SK-N-SH treated with all-trans-retinoic acid at 6 μM for 48 hours (cell line): ENCODE measurements around the gene MSLN.

Experiments
- ATAC-seq: fragments of 200-7000 bp; cut with Tn5 transposase; 3 replicates; pipeline ENCODE4 v1.9.1; 2020; ENCODE audit warnings: mild to moderate bottlenecking, moderate library complexity
- ARNTL ChIP-seq: fragments of 450-650 bp; formaldehyde crosslinking; IDR thresholded peaks from 2 replicates; pipeline ENCODE4 v1.5.0; 2020; ENCODE audit warnings: low read depth, mild to moderate bottlenecking, moderate library complexity, borderline replicate concordance
- BACH2 ChIP-seq: fragments of 250-450 bp; sonication (Bioruptor Pico); IDR thresholded peaks from 2 replicates; pipeline ENCODE4 v1.9.0; 2021; ENCODE audit warnings: mild to moderate bottlenecking, borderline replicate concordance
- CSDC2 ChIP-seq: fragments of 250-450 bp; sonication (Bioruptor Pico); IDR thresholded peaks from 2 replicates; pipeline ENCODE4 v1.5.0; 2020; ENCODE audit warnings: mild to moderate bottlenecking, moderate library complexity
- CSRNP3 ChIP-seq: fragments of 250-450 bp; sonication (Bioruptor Pico); IDR thresholded peaks from 2 replicates; pipeline ENCODE4 v1.5.1; 2021; ENCODE audit warnings: mild to moderate bottlenecking, moderate library complexity
- ESRRG ChIP-seq: fragments of 250-450 bp; sonication (Bioruptor Pico); IDR thresholded peaks from 2 replicates; pipeline ENCODE4 v1.6.1; 2021; ENCODE audit warnings: mild to moderate bottlenecking
- GLIS3 ChIP-seq: fragments of 250-450 bp; sonication (Bioruptor Pico); IDR thresholded peaks from 2 replicates; pipeline ENCODE4 v1.5.0; 2020; ENCODE audit warnings: mild to moderate bottlenecking, moderate library complexity
- ISL1 ChIP-seq: fragments of 250-450 bp; sonication (Bioruptor Pico); IDR thresholded peaks from 2 replicates; pipeline ENCODE4 v2.1.2; 2022; ENCODE audit warnings: mild to moderate bottlenecking, moderate library complexity
- OSR1 ChIP-seq: fragments of 250-450 bp; sonication (Bioruptor Pico); IDR thresholded peaks from 2 replicates; pipeline ENCODE4 v1.8.0; 2022; ENCODE audit warnings: moderate library complexity, mild to moderate bottlenecking, inconsistent platforms
- PATZ1 ChIP-seq: fragments of 250-450 bp; sonication (Bioruptor Pico); IDR thresholded peaks from 2 replicates; pipeline ENCODE4 v1.8.0; 2020; ENCODE audit warnings: mild to moderate bottlenecking, moderate library complexity, borderline replicate concordance
- PPARA ChIP-seq: fragments of 250-450 bp; sonication (Bioruptor Pico); IDR thresholded peaks from 2 replicates; pipeline ENCODE4 v1.5.0; 2020; ENCODE audit warnings: mild to moderate bottlenecking, borderline replicate concordance
- RARB ChIP-seq: fragments of 250-450 bp; sonication (Bioruptor Pico); IDR thresholded peaks from 2 replicates; pipeline ENCODE4 v1.8.0; 2021; ENCODE audit warnings: mild to moderate bottlenecking, moderate library complexity
- SNAI2 ChIP-seq: fragments of 250-450 bp; sonication (Bioruptor Pico); IDR thresholded peaks from 2 replicates; pipeline ENCODE4 v1.5.0; 2020; ENCODE audit warnings: mild to moderate bottlenecking, moderate library complexity
- TCF4 ChIP-seq: fragments of 250-450 bp; sonication (Bioruptor Pico); IDR thresholded peaks from 2 replicates; pipeline ENCODE4 v1.8.0; 2021; ENCODE audit warnings: mild to moderate bottlenecking, moderate library complexity, borderline replicate concordance
- TOX ChIP-seq: fragments of 250-450 bp; sonication (Bioruptor Pico); IDR thresholded peaks from 2 replicates; pipeline ENCODE4 v1.8.0; 2021; ENCODE audit warnings: mild to moderate bottlenecking, moderate library complexity, borderline replicate concordance
- TSHZ2 ChIP-seq: fragments of 250-450 bp; sonication (Bioruptor Pico); IDR thresholded peaks from 2 replicates; pipeline ENCODE4 v1.5.0; 2020; ENCODE audit warnings: mild to moderate bottlenecking, moderate library complexity
- ZC3H10 ChIP-seq: fragments of 250-450 bp; sonication (Bioruptor Pico); IDR thresholded peaks from 2 replicates; pipeline ENCODE4 v1.5.1; 2021; ENCODE audit warnings: mild to moderate bottlenecking, moderate library complexity
- ZFP3 ChIP-seq: fragments of 250-450 bp; sonication (Bioruptor Pico); IDR thresholded peaks from 2 replicates; pipeline ENCODE4 v1.5.0; 2020; ENCODE audit warnings: mild to moderate bottlenecking, moderate library complexity
- ZFP30 ChIP-seq: fragments of 450-650 bp; formaldehyde crosslinking; IDR thresholded peaks from 2 replicates; pipeline ENCODE4 v1.5.0; 2022; ENCODE audit warnings: mild to moderate bottlenecking, moderate library complexity
- ZNF565 ChIP-seq: fragments of 450-650 bp; formaldehyde crosslinking; conservative IDR thresholded peaks from 2 replicates; pipeline ENCODE4 v1.5.0; 2020; ENCODE audit warnings: low read depth, mild to moderate bottlenecking, moderate library complexity
- ZNF70 ChIP-seq: fragments of 450-650 bp; formaldehyde crosslinking; IDR thresholded peaks from 2 replicates; pipeline ENCODE4 v1.5.0; 2020; ENCODE audit warnings: mild to moderate bottlenecking, moderate library complexity
- ZNF8 ChIP-seq: fragments of 450-650 bp; formaldehyde crosslinking; IDR thresholded peaks from 2 replicates; pipeline ENCODE4 v1.5.0; 2020; ENCODE audit warnings: mild to moderate bottlenecking, moderate library complexity
- TF ChIP-seq, protein P1 (sequence below): fragments of 250-450 bp; sonication (Bioruptor Pico); IDR thresholded peaks from 2 replicates; pipeline ENCODE4 v1.8.0; 2021; ENCODE audit warnings: low read depth, mild to moderate bottlenecking, moderate library complexity, borderline replicate concordance

MSLN gene

GRCh38 chr16:814974-815373 is 54.4 kb downstream of the MSLN start:
- ATAC-seq, result no peak; the same call in 2 of the 3 replicates

DNA sequence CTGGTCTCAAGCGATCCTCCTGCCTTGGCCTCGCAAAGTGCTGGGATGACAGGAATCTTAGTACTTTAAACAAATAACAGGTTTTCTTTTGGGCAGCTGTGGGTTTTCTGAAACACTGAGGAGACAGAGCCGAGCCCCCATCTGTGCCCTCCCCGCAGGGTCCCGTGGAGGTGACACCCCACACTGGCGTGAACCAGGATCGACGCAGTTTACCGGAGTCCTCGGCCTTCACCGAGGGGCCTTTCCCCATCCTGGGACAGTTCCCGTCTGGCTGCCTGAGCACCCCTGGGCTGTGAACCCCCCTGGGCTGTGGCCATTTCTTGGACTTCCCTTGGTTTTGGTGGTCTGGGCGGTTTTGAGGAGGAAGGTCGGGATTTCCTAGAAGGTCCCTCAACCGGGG is 55.3 kb downstream of the MSLN start:
- no peak for ATAC-seq
- TF ChIP-seq TOX (CRISPR knock-in tag), result no peak
- no peak for TF ChIP-seq RARB (CRISPR knock-in tag)
- no peak for TF ChIP-seq PATZ1
- TF ChIP-seq ZC3H10 (CRISPR knock-in tag), result no peak
- TF ChIP-seq ZNF70, result no peak
- no peak for TF ChIP-seq CSDC2 (CRISPR knock-in tag)
- no peak for TF ChIP-seq ISL1 (CRISPR knock-in tag)
- no peak for TF ChIP-seq GLIS3 (CRISPR knock-in tag)
- TF ChIP-seq ARNTL (CRISPR knock-in tag), result no peak
- TF ChIP-seq TCF4 (CRISPR knock-in tag), result no peak
- TF ChIP-seq ZNF565, result no peak
- TF ChIP-seq ZNF8 (CRISPR knock-in tag), result no peak
- no peak for TF ChIP-seq SNAI2 (CRISPR knock-in tag)
- TF ChIP-seq ZFP3 (CRISPR knock-in tag), result no peak
- TF ChIP-seq TSHZ2 (CRISPR knock-in tag), result no peak
- TF ChIP-seq PPARA, result no peak

More at GRCh38 chr16:814974-815373, 54.4 kb downstream of the MSLN start:
- TF ChIP-seq ESRRG (CRISPR knock-in tag) (no peak), CSDC2 (CRISPR knock-in tag) (no peak), OSR1 (CRISPR knock-in tag) (no peak), ZFP30 (no peak), SNAI2 (CRISPR knock-in tag) (no peak), GLIS3 (CRISPR knock-in tag) (no peak), ZFP3 (CRISPR knock-in tag) (no peak), ISL1 (CRISPR knock-in tag) (no peak), TOX (CRISPR knock-in tag) (no peak), CSRNP3 (CRISPR knock-in tag) (no peak), BACH2 (no peak)

DNA sequence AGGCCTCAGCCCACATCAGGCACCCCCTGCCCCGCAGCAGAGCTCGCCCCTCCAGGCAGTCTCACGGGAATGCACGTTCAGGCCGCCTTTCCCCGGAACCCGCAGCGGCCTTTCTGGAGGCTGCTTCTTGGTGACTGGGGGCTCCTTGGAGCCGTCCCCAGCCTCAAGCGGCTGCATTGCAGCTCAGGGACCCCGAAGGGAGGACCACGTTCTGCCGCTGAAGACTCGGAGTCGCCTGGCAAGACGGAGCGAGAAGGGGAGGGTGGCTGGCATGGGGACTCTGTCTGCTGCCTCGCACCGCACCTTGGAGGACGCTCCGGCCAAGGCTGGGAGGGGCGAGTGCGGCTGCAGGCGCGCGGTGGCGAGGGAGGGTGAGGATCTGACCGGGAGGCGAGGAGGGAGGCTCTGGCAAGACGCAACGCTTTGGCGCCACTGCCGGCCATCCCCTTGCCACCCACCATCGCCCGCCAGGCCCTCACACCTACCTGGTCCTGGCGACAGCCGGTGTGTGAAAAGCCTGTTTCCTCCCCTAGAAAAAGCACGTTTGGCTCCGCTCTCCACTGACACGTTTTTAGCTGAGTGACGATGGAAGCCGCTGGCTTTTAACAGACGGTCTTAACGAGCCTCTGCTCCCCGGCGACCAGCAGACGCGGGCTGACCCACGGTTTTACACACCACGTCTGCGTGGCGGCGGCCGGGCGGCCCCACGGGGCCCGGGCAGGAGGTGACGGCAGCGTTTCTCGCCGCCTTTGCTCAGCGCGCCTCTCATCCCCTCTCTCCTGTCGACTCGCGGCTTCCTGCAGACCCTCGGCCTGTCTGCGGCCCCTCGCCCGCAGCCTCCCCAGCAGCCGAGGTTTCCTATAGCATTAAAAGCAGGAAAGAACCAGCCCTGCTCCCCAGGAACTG is 56.7 kb downstream of the MSLN start:
- TF ChIP-seq ISL1 (CRISPR knock-in tag), result no peak
- TF ChIP-seq, protein P1, sequence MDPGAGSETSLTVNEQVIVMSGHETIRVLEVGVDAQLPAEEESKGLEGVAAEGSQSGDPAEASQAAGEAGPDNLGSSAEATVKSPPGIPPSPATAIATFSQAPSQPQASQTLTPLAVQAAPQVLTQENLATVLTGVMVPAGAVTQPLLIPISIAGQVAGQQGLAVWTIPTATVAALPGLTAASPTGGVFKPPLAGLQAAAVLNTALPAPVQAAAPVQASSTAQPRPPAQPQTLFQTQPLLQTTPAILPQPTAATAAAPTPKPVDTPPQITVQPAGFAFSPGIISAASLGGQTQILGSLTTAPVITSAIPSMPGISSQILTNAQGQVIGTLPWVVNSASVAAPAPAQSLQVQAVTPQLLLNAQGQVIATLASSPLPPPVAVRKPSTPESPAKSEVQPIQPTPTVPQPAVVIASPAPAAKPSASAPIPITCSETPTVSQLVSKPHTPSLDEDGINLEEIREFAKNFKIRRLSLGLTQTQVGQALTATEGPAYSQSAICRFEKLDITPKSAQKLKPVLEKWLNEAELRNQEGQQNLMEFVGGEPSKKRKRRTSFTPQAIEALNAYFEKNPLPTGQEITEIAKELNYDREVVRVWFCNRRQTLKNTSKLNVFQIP (CRISPR knock-in tag), result no peak
- TF ChIP-seq ZNF565, result no peak
- TF ChIP-seq RARB (CRISPR knock-in tag), result no peak
- TF ChIP-seq GLIS3 (CRISPR knock-in tag), result no peak
- no peak for TF ChIP-seq SNAI2 (CRISPR knock-in tag)
- no peak for TF ChIP-seq ZFP3 (CRISPR knock-in tag)
- TF ChIP-seq CSRNP3 (CRISPR knock-in tag), result no peak
- TF ChIP-seq PATZ1, result no peak
- no peak for TF ChIP-seq ESRRG (CRISPR knock-in tag)
- TF ChIP-seq ZC3H10 (CRISPR knock-in tag), result no peak
- no peak for TF ChIP-seq ZFP30
- TF ChIP-seq ZNF8 (CRISPR knock-in tag), result no peak
- TF ChIP-seq TOX (CRISPR knock-in tag), result no peak
- no peak for TF ChIP-seq CSDC2 (CRISPR knock-in tag)
- ATAC-seq, result no peak
